Measurements from ENCODE around the gene USP25. TPM values are rescaled to one million over a fixed set of nuclear protein-coding genes. Genes with fewer than 3 reads are reported as not detected.

The USP25 gene
- total and polyA plus RNA-seq, 4 donors = 14.6 to 148 (median 32.1) TPM

DNA sequence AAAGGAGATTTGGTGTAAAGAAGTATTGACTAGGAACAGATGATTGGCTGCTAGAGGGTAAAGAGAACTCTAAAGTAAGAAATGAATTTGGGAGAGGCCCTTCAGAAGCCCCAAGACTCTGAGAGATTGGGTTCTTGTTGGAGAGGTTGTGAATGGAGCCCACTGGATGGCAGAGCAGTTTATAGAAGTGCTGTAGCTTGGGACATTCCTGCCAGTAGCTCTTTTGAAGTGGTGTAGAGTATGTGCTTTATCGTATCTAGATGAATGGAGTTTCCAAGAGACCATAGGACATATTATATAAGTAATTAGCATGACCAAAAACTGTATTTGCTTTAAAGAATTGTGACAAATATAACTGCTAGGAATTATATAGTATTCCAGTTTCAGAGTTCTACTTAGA is 21.3 kb downstream of the USP25 start:
- peak in 1 of 3 donors; percentile 42 for DNase-seq
- H3K4me3 ChIP-seq = no peak overlapping the region
- no peak overlapping the region for H3K27ac ChIP-seq (ENCODE audit: low read depth in 1 of 2, low read length in 1 of 2)
- peaks cover 7 to 34% (median 19%) of the 10 kb centered on the region in 5 donors for H3K4me1 ChIP-seq (ENCODE audit: control insufficient read depth in 5 of 5, insufficient read depth in 5 of 5, low read length in 5 of 5)
- whole genome bisulfite sequencing, 2 donors = 67 to 83% methylated on average over 1 of the region's 1 CpG
- H3K36me3 ChIP-seq (ENCODE audit: control insufficient read depth in 4 of 4, insufficient read depth in 4 of 4, low read length in 4 of 4) = no peaks in the 10 kb centered on the region
- H3K27me3 ChIP-seq (ENCODE audit: control insufficient read depth in 3 of 3, insufficient read depth in 3 of 3, low read length in 2 of 3) = no peaks in the 10 kb centered on the region
- TF ChIP-seq, protein P1, sequence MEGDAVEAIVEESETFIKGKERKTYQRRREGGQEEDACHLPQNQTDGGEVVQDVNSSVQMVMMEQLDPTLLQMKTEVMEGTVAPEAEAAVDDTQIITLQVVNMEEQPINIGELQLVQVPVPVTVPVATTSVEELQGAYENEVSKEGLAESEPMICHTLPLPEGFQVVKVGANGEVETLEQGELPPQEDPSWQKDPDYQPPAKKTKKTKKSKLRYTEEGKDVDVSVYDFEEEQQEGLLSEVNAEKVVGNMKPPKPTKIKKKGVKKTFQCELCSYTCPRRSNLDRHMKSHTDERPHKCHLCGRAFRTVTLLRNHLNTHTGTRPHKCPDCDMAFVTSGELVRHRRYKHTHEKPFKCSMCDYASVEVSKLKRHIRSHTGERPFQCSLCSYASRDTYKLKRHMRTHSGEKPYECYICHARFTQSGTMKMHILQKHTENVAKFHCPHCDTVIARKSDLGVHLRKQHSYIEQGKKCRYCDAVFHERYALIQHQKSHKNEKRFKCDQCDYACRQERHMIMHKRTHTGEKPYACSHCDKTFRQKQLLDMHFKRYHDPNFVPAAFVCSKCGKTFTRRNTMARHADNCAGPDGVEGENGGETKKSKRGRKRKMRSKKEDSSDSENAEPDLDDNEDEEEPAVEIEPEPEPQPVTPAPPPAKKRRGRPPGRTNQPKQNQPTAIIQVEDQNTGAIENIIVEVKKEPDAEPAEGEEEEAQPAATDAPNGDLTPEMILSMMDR (IDR thresholded peaks at IDR 0.05; ENCODE audit: control extremely low read depth, extremely low read depth) = no peak
- no peak for ATAC-seq (ENCODE audit: insufficient read depth, low FRiP score)
- H3K9ac ChIP-seq (ENCODE audit: insufficient read depth in 1 of 2, low read length in 2 of 2) = no peak overlapping the region
- H3K9me3 ChIP-seq (ENCODE audit: control insufficient read depth in 4 of 4, insufficient read depth in 3 of 4, low read length in 3 of 4) = no peaks in the 10 kb centered on the region

GRCh38 chr21:15751546-15751945 is 21.8 kb downstream of the USP25 start:
- Histone ChIP-seq H3K4me3 (no peak overlapping the region), H3K36me3 (ENCODE audit: control insufficient read depth in 4 of 4, insufficient read depth in 4 of 4, low read length in 4 of 4) (no peaks in the 10 kb centered on the region), H3K27me3 (ENCODE audit: control insufficient read depth in 3 of 3, insufficient read depth in 3 of 3, low read length in 2 of 3) (no peaks in the 10 kb centered on the region), H3K27ac (ENCODE audit: low read depth in 1 of 2, low read length in 1 of 2) (no peak overlapping the region), H3K4me1 (ENCODE audit: control insufficient read depth in 5 of 5, insufficient read depth in 5 of 5, low read length in 5 of 5) (peaks cover 7 to 34% (median 19%) of the 10 kb centered on the region in 5 donors), H3K9ac (ENCODE audit: insufficient read depth in 1 of 2, low read length in 2 of 2) (no peak overlapping the region), H3K9me3 (ENCODE audit: control insufficient read depth in 4 of 4, insufficient read depth in 3 of 4, low read length in 3 of 4) (no peaks in the 10 kb centered on the region)
- ATAC-seq (ENCODE audit: insufficient read depth, low FRiP score) (no peak), DNase-seq (peak in 2 of 3 donors; percentile 80 to 86)
- TF ChIP-seq, protein P1 (IDR thresholded peaks at IDR 0.05; ENCODE audit: control extremely low read depth, extremely low read depth) = no peak

DNA sequence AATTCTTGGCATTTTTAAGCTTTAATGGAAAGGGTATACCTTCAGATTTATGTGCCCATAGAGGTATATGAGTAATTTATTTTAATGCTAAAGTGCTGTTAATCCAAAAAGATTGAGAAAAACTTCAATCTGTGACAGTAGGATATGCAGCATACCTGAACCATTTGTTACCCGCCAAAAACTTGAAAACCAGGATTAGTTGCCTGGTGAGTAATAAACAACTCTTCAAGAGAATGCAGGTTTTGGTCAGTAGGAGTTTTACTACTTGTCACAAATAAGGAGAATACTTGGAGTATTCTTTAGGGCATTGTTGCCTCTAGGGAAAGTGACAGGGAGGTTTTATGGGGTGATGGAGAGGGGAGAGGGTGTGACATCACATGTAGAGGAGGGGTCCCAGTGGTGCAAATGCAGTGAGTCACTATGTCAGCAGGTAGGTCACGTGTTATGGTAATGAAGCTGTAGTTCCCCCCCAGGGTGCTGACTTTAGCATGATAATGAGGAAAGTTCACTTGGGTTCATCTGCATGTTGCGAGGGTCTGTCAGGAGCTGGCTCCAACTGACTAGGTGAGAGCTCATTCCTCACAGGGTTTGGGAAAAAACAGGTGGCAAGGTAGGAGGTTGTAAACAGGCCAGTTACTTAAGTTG is 23.1 kb downstream of the USP25 start:
- Histone ChIP-seq H3K27ac (ENCODE audit: low read depth in 1 of 2, low read length in 1 of 2) (no peak overlapping the region), H3K9ac (ENCODE audit: insufficient read depth in 1 of 2, low read length in 2 of 2) (no peak overlapping the region), H3K4me3 (no peak overlapping the region), H3K36me3 (ENCODE audit: control insufficient read depth in 4 of 4, insufficient read depth in 4 of 4, low read length in 4 of 4) (no peaks in the 10 kb centered on the region), H3K27me3 (ENCODE audit: control insufficient read depth in 3 of 3, insufficient read depth in 3 of 3, low read length in 2 of 3) (no peaks in the 10 kb centered on the region), H3K4me1 (ENCODE audit: control insufficient read depth in 5 of 5, insufficient read depth in 5 of 5, low read length in 5 of 5) (peaks cover 9 to 39% (median 19%) of the 10 kb centered on the region in 5 donors), H3K9me3 (ENCODE audit: control insufficient read depth in 4 of 4, insufficient read depth in 3 of 4, low read length in 3 of 4) (no peaks in the 10 kb centered on the region)
- no peak for ATAC-seq (ENCODE audit: insufficient read depth, low FRiP score)
- WGBS, 2 donors = 81 to 83% methylated on average over 3 of the region's 3 CpGs
- no peak for DNase-seq
- TF ChIP-seq, protein P1 (IDR thresholded peaks at IDR 0.05; ENCODE audit: control extremely low read depth, extremely low read depth) = no peak

DNA sequence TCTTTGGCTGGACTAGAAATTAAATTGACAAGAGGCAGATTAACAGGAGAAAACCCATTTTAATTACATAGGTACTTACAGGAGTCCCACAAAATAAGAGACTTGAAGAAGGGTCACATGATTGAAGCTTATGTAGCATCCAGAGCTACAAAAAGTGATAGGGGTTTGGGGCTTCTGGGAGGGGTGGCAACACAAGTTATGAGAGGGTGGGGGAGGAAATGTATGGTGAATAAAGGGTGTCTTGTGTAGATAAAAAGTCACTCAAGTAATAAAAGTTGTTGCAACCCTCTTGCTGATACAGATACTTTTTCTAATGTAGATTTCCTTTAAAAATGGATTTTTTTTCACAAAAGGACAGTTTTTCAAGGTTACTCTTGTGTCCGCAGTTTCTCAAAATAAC is 24.0 kb downstream of the USP25 start:
- Histone ChIP-seq H3K9me3 (ENCODE audit: control insufficient read depth in 4 of 4, insufficient read depth in 3 of 4, low read length in 3 of 4) (no peaks in the 10 kb centered on the region), H3K4me1 (ENCODE audit: control insufficient read depth in 5 of 5, insufficient read depth in 5 of 5, low read length in 5 of 5) (peaks cover 9 to 36% (median 19%) of the 10 kb centered on the region in 5 donors), H3K27me3 (ENCODE audit: control insufficient read depth in 3 of 3, insufficient read depth in 3 of 3, low read length in 2 of 3) (no peaks in the 10 kb centered on the region), H3K27ac (ENCODE audit: low read depth in 1 of 2, low read length in 1 of 2) (no peak overlapping the region), H3K9ac (ENCODE audit: insufficient read depth in 1 of 2, low read length in 2 of 2) (no peak overlapping the region), H3K4me3 (no peak overlapping the region), H3K36me3 (ENCODE audit: control insufficient read depth in 4 of 4, insufficient read depth in 4 of 4, low read length in 4 of 4) (no peaks in the 10 kb centered on the region)
- no peak for ATAC-seq (ENCODE audit: insufficient read depth, low FRiP score)
- no peak for DNase-seq
- TF ChIP-seq, protein P1 (IDR thresholded peaks at IDR 0.05; ENCODE audit: control extremely low read depth, extremely low read depth) = no peak
- 91 to 94% methylated on average over 1 of the region's 1 CpG for WGBS, 2 donors

All from lung (tissue), 12 donors.